Coronary artery (tissue), 2 donors: ENCODE data around the gene UNC13B.

Experiments used
- DNase-seq: peaks from one replicate; pipeline ENCODE4 v3.0.0-alpha.2; 2017; ENCODE audit warnings: low spot score
- H3K27ac ChIP-seq, 2 donors: fragments of 200-600 bp; sonication (generic); one replicate each; pipeline ENCODE4 v1.5.1; 2016 to 2019
- H3K4me3 ChIP-seq: fragments of 200-600 bp; sonication (generic); 2 replicates; pipeline ENCODE4 v1.5.1; 2016; ENCODE audit warnings: mild to moderate bottlenecking, moderate library complexity
- TF ChIP-seq, protein P1 (sequence below): fragments of 200-600 bp; sonication (generic); IDR thresholded peaks from one replicate; pipeline ENCODE4 v1.5.1; 2019; ENCODE audit warnings: antibody characterized with exemption

UNC13B gene

DNA sequence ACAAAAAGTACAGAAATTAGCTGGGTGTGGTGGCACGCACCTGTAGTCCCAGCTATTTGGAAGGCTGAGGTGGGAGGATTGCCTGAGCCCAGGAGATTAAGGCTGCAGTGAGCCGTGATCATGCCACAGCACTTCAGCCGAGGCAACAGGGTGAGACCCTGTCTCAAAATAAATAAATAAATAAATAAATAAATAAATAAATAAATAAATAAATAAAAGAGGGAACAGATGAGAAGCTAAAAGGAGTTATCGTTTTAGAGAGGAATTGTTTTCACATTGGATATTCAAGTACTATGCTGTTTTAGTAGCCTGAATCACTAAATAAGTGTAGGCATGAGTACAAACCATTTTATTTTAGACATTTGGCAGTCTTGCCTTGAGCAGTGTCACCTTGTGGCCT lies 151.7 kb downstream of the UNC13B start:
- Histone ChIP-seq H3K4me3 (no peak overlapping the region), H3K27ac (peak overlapping the region in 1 of 2 donors; percentile 3)

DNA sequence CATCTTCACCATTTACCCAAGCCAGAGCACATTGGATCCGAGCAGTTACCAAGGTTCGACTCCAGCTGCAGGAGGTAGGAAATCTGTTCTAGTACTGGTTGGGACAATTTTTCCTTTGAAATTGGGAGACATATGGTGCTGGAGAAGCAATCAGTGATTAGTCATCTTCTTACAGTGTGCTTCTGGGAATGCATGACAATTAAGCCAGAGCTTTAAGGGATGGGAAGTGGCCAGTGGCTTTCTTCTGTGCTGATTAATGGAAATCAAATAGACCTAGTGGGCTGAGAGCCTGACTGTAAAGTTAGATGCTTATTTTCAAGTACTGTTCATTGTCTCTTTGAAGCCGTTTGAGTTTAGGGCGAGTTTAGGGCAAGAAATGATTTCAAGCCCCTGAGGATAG lies 152.1 kb downstream of the UNC13B start:
- H3K27ac ChIP-seq, result peak overlapping the region in 1 of 2 donors; percentile 3
- no peak overlapping the region for H3K4me3 ChIP-seq
- no peak for DNase-seq
- TF ChIP-seq, protein P1, sequence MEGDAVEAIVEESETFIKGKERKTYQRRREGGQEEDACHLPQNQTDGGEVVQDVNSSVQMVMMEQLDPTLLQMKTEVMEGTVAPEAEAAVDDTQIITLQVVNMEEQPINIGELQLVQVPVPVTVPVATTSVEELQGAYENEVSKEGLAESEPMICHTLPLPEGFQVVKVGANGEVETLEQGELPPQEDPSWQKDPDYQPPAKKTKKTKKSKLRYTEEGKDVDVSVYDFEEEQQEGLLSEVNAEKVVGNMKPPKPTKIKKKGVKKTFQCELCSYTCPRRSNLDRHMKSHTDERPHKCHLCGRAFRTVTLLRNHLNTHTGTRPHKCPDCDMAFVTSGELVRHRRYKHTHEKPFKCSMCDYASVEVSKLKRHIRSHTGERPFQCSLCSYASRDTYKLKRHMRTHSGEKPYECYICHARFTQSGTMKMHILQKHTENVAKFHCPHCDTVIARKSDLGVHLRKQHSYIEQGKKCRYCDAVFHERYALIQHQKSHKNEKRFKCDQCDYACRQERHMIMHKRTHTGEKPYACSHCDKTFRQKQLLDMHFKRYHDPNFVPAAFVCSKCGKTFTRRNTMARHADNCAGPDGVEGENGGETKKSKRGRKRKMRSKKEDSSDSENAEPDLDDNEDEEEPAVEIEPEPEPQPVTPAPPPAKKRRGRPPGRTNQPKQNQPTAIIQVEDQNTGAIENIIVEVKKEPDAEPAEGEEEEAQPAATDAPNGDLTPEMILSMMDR, result no peak

More for the DNA sequence above, 151.7 kb downstream of the UNC13B start:
- TF ChIP-seq, protein P1, result no peak
- DNase-seq, result no peak

DNA sequence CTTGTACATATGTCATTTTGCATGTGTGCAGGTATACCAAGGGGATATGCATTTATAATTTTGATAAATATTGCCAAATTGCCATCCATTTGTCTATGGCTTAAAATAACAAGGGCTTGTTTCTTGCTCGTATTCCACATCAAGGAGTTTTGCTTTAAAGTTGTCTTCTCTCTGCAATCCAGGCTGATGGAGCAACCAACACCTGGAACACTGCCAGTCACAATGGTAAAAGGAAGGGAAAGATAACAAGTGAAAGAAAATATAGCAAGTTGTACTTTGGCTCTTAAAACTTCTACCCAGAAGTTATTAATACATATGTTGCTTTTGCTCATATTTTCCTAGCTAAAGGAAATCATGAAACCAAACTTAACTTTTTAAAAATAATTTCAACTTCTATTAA lies 156.9 kb downstream of the UNC13B start:
- no peak overlapping the region for H3K27ac ChIP-seq

DNA sequence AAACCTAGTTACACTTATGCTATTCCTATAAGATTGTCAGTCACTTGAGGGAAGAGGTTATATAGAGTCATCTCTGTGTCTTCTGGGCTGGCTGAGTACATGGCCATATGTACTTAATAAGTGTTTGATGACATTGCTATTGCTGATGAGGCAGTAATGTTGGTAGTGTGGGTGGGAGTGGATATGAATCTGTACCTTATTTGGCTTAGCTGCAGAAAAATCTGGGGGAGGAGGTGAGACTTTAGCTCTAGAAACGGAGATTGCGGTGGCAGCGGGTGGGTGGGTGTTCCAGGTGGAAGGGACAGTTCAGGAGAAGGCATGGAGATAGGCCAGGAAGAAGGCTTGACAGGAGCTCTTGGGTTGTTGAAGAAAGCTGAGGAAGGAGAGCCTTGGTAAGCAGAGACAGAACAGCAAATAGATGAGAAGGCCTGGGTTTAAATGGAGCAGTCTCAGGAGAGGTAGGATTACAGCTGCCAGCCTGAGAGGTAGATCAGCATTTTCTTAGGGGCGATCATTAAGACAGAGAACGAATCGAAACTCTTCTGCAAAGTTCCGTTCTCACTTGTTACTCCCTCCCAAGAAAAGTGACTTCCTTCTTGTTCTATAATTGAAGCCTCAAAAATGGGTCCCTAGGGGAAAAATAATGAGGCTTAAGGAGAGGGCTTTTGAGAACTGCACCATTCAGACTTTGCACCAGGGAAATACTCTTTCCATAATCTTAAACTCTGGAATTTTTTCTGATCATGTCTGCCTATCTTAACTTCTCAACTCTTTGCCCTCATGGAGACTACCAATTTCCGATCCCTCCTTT lies 160.5 kb downstream of the UNC13B start:
- no peak overlapping the region for H3K27ac ChIP-seq
- TF ChIP-seq, protein P1, result no peak
- no peak for DNase-seq
- no peak overlapping the region for H3K4me3 ChIP-seq

More for the DNA sequence above, 156.9 kb downstream of the UNC13B start:
- DNase-seq, result no peak
- no peak overlapping the region for H3K4me3 ChIP-seq
- TF ChIP-seq, protein P1, result no peak

DNA sequence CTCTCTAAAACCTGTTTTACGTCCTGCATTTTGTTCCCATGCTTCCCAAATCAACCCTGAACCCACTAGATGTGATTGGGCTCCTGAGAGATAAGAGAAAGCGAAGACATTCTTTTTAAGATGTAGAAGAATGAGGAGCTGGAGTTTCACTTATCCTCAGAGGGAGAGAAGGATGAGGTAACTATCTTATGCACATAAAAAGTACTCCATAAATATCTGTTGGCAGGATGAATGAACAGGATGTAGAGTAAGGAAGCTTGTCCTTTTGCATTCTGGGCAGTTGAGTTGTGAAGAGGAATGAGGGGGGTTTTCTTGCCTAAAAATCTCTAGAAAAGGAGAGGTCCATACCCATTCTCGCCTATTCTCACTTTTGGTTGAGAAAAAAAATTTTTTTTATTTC lies 163.2 kb downstream of the UNC13B start:
- TF ChIP-seq, protein P1, result no peak

DNA sequence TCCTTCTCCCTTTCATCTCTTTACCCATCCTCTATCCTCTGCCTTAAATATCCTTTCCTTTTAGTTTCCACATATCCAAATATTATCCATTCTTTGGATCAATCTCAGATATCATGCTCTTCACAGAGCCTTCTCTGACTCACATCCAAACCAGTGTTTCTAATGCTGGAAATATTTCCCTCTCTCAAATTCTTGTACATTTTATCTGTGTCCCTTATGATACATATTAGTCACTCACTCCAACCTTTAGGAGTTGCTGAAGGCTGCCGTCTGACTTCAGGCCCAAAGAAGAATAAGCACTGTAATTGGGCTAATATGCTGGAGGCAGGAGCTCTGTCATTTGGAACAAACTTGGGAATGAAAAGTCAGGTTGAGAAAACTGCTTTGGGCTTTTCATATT lies 171.7 kb downstream of the UNC13B start:
- TF ChIP-seq, protein P1, result no peak
- H3K4me3 ChIP-seq, result no peak overlapping the region
- no peak for DNase-seq
- no peak overlapping the region for H3K27ac ChIP-seq

More for the DNA sequence above, 163.2 kb downstream of the UNC13B start:
- Histone ChIP-seq H3K27ac (no peak overlapping the region), H3K4me3 (no peak overlapping the region)
- DNase-seq, result no peak

DNA sequence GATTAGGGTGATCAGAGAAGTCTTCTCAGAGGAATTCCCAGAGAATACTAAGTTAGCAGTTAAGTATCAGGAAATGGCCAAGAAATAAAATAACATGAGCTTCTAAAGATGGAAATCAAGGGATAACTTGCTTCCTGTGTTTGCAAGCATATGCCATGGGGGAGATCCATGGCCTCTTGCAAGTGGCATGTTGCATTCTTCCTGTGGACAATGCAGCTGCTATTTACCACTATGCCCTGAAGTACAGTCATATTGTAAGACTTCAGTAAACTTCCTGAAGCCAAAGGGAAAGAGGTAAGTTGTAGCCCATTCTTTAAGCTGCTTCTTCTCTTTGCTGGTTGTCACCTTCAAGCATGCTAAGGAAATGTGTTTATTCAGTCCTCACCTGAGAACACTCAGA lies 173.4 kb downstream of the UNC13B start:
- TF ChIP-seq, protein P1, result no peak
- Histone ChIP-seq H3K4me3 (no peak overlapping the region), H3K27ac (no peak overlapping the region)
- no peak for DNase-seq
